GM08714 (cell line): Measurements from ENCODE around the gene PPP1R7.
"Not testable (repeated sequence)": the region's sequence is repeated elsewhere in the genome, so short reads cannot be mapped to it uniquely, and the experiment has no call there.

ENCODE experiments used
- H3K4me3 ChIP-seq: fragments of 200-500 bp; sonication (Bioruptor generic); 2 replicates; pipeline ENCODE4 v1.5.1; 2014; ENCODE audit warnings: mild to moderate bottlenecking, low read length, inconsistent platforms
- ZNF274 ChIP-seq: IDR thresholded peaks from 2 replicates; pipeline ENCODE4 v1.6.1; 2012; ENCODE audit warnings: mild to moderate bottlenecking, low read depth, low read length

The PPP1R7 gene

GRCh38 chr2:241184901-241185300, 34.6 kb downstream of the PPP1R7 start:
- TF ChIP-seq ZNF274 = no peak
- no peak overlapping the region for H3K4me3 ChIP-seq

DNA sequence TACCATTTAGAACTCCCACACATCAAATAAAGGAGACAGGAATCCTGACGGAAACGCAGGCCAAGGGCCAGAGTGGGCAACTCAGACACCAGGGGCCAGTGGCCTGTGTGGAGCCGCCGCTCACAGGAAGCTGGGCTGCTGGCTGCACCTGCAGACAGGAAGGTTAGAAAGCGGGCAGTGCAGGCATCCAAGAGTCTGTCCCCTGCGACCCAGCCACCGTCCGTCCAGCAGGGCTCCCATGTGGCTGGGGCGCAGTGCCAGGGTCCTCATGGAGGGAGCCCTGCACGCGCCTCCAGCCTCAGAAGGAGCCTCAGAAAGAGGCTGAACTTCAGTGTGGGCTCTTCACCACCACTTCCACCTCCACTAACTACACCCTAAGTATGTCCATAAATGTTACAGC, 35.7 kb downstream of the PPP1R7 start:
- no peak for TF ChIP-seq ZNF274
- no peak overlapping the region for H3K4me3 ChIP-seq

GRCh38 chr2:241187101-241187917, 37.0 kb downstream of the PPP1R7 start:
- no peak for TF ChIP-seq ZNF274
- H3K4me3 ChIP-seq = no peak overlapping the region

- no peak for TF ChIP-seq ZNF274
- no peak overlapping the region for H3K4me3 ChIP-seq
These were observed 37.6 kb downstream of the PPP1R7 start for GRCh38 chr2:241187918-241188234.

- no peak within 1 kb of the TSS for H3K4me3 ChIP-seq
- TF ChIP-seq ZNF274 = no peak
These were observed 38.3 kb downstream of the PPP1R7 start, which contains the start of gene ANO7 for GRCh38 chr2:241188361-241189092. Gene ANO7 (plus strand): TSS chr2:241188677. CDS start chr2:241190064, 1,387 bp downstream.

- H3K4me3 ChIP-seq = no peak overlapping the region
- no peak for TF ChIP-seq ZNF274
These were observed 39.0 kb downstream of the PPP1R7 start for GRCh38 chr2:241189093-241189855.

DNA sequence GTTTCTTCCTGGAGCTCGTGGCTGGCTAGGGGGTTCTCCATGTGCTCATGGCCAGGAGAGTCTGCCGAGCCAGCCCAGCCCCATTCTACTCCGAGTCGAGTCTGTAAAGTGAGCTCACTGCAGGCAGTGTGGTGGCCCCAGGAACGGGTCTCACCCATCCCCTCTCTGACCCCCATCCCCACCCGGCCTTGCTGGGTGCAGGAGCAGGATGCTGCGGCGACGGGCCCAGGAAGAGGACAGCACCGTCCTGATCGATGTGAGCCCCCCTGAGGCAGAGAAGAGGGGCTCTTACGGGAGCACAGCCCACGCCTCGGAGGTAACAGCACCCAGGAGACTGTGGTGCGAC, 39.6 kb downstream of the PPP1R7 start:
- no peak for TF ChIP-seq ZNF274
- no peak overlapping the region for H3K4me3 ChIP-seq

GRCh38 chr2:241190291-241190981, 40.2 kb downstream of the PPP1R7 start:
- TF ChIP-seq ZNF274 = no peak
- no peak overlapping the region for H3K4me3 ChIP-seq

- TF ChIP-seq ZNF274 = no peak
- H3K4me3 ChIP-seq = no peak overlapping the region
These were observed 40.8 kb downstream of the PPP1R7 start for GRCh38 chr2:241191081-241191480.

- no peak for TF ChIP-seq ZNF274
- no peak overlapping the region for H3K4me3 ChIP-seq
These were observed 43.0 kb downstream of the PPP1R7 start for GRCh38 chr2:241193271-241193670.

DNA sequence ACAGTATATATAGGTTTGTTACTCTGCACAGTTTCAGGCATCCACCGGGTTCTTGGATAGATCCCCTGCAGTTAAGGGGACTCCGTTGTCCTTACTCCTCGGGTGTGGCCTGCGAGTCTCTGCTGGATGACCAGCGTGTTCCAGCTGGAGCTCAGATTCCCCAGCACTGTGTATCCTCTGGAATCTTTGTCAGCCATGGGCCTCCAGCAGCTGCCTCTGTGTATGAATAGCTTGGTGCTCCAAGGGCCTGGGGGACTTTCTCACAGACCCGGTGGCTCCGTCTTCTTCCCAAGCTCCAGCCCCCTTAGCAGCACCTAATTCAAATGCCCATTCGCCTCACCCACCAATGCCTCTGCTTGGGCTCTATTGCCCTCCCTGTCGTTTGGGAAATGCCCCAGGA, 44.5 kb downstream of the PPP1R7 start:
- no peak for TF ChIP-seq ZNF274
- no peak overlapping the region for H3K4me3 ChIP-seq

DNA sequence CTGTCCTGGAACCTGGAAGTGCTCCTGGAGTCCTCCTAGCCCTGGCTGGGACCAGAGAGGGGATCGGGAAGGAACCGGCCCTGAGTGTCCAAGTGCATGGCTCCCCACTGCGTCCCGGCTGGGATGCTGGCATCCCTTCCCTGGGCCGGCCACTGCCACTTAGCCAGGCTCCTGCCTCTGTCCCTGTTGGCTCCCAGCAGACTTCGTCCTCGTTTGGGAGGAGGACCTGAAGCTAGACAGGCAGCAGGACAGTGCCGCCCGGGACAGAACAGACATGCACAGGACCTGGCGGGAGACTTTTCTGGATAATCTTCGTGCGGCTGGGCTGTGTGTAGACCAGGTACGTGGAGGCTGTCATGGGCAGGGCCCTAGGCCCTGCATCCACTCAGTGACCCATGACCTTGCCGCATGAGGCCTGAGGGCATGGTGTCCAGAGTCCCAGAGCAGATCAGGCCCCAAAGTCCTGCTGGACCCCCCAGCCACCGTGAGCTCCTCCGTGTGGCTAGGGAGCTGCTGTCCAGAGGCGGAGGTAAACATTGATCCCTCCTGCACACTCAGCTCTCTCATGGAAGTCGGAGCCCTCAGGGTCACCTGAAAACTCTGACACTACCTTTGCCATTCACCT, 45.4 kb downstream of the PPP1R7 start:
- TF ChIP-seq ZNF274 = no peak

GRCh38 chr2:241197246-241197645, 47.0 kb downstream of the PPP1R7 start:
- not testable (repeated sequence) for H3K4me3 ChIP-seq

More for the DNA sequence above, 45.4 kb downstream of the PPP1R7 start:
- H3K4me3 ChIP-seq = no peak overlapping the region

GRCh38 chr2:241197947-241198346, 47.7 kb downstream of the PPP1R7 start:
- H3K4me3 ChIP-seq = no peak overlapping the region
- no peak for TF ChIP-seq ZNF274
